PFSK-1 (cell line): ENCODE data around the gene ZNF75A.

Experiments used
- POLR2AphosphoS5 ChIP-seq: IDR thresholded peaks from 2 replicates; pipeline ENCODE4 v1.6.1; 2012; ENCODE audit warnings: low read depth, mild to moderate bottlenecking, control low read depth, low read length, moderate library complexity
- TAF1 ChIP-seq: IDR thresholded peaks from 2 replicates; pipeline ENCODE4 v1.6.1; 2012; ENCODE audit warnings: low read length, control low read depth, borderline replicate concordance; ENCODE audit not compliant: insufficient read depth
- TF ChIP-seq, protein P1 (sequence below), 2 experiments: IDR thresholded peaks; 2 replicates each; pipeline versions ENCODE4 v1.6.1 to v1.8.0; 2011 to 2012; ENCODE audit warnings: low read depth in 2 of 2, low read length in 2 of 2, control low read depth in 1 of 2, inconsistent platforms in 1 of 2, mild to moderate bottlenecking in 1 of 2, moderate library complexity in 1 of 2; ENCODE audit not compliant: insufficient read depth in 1 of 2

DNA sequence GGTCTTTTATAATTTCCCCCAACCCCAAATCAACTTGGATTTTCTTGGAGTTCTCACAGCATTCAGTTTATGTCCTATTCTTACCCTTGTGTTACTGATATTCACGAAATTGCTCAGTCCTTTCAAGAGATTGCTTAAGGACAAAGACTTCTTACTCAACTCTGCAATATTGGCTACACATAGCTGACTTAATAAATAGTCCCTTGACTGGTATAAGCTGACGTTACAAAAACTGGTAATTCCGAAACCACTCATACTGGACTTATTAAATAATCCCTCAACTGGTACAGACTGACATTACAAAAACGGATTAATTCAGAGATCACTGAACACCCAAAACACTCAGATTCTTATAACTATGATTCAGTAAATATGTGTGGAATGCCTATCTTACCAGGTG, 927 bp upstream of the ZNF75A start:
- TF ChIP-seq, protein P1, sequence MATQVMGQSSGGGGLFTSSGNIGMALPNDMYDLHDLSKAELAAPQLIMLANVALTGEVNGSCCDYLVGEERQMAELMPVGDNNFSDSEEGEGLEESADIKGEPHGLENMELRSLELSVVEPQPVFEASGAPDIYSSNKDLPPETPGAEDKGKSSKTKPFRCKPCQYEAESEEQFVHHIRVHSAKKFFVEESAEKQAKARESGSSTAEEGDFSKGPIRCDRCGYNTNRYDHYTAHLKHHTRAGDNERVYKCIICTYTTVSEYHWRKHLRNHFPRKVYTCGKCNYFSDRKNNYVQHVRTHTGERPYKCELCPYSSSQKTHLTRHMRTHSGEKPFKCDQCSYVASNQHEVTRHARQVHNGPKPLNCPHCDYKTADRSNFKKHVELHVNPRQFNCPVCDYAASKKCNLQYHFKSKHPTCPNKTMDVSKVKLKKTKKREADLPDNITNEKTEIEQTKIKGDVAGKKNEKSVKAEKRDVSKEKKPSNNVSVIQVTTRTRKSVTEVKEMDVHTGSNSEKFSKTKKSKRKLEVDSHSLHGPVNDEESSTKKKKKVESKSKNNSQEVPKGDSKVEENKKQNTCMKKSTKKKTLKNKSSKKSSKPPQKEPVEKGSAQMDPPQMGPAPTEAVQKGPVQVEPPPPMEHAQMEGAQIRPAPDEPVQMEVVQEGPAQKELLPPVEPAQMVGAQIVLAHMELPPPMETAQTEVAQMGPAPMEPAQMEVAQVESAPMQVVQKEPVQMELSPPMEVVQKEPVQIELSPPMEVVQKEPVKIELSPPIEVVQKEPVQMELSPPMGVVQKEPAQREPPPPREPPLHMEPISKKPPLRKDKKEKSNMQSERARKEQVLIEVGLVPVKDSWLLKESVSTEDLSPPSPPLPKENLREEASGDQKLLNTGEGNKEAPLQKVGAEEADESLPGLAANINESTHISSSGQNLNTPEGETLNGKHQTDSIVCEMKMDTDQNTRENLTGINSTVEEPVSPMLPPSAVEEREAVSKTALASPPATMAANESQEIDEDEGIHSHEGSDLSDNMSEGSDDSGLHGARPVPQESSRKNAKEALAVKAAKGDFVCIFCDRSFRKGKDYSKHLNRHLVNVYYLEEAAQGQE (IDR thresholded peaks at IDR 0.05; ENCODE audit: insufficient read depth in 1 of 2, low read depth in 2 of 2, low read length in 2 of 2) = no peak
- no peak for TF ChIP-seq POLR2AphosphoS5
- no peak for TF ChIP-seq TAF1
